ENCODE measurements around the gene ACYP1. TPM values are rescaled to one million over a fixed set of nuclear protein-coding genes. Genes with fewer than 3 reads are reported as not detected.

The ACYP1 gene
- total and polyA plus RNA-seq, 2 of the 13 experiments (the other 11 are each of a cell fraction or from before 2014, with no cell fraction given), result 9.7 to 22.4 TPM

DNA sequence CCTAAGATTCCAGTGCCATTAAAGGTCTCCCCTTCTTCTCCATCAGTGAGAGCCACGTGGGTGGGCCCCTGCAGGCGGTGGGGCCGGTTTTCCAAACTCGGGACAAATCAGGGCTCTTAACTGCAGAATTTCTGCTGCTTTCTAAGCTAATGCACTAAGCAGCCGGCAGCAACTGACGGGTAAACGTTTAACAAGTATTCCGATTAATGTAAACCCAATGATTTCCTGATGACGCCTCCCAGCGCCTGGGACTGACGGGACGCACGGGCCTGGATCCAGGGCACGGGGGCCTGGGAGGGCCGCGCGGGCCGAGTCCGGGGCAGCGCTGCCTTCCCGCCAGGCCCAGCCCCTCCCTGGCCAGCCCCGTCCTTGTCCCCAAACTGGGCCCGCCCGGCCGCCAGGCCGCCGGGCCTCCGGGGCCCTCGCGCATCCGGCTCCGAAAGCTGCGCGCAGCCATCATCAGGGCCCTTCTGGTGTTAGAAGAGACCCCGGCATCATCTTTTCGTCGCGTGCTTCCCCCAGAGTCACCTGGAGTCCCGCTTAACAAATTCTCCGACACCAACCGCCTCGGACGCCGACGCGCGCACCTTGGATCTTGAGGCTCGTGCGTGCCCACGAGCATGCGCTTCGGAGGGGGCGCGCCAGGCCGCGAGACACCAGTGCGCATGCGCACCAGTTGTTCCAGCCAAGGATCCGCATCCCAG, 12.8 kb downstream of the ACYP1 start, which contains the start of gene MLH3 (continued):
- TF ChIP-seq AGO1 (IDR thresholded peaks at IDR 0.05; ENCODE audit: low read depth, low read length, poor library complexity, severe bottlenecking) (peak; percentile 63), ZBTB7B (CRISPR knock-in tag; IDR thresholded peaks at IDR 0.05) (0 out of 2 replicates have a peak, but pooled peaks have one; percentile 24), CEBPG (CRISPR knock-in tag; IDR thresholded peaks at IDR 0.05) (peak; percentile 50; the same call in 1 of the 2 replicates), ONECUT2 (CRISPR knock-in tag; IDR thresholded peaks at IDR 0.05) (no peak), IKZF4 (CRISPR knock-in tag; IDR thresholded peaks at IDR 0.05; ENCODE audit: borderline replicate concordance, low read depth, not compliant biosample characterization) (no peak), NR1H2 (CRISPR knock-in tag; IDR thresholded peaks at IDR 0.05; ENCODE audit: borderline replicate concordance, low read depth) (no peak), ZSCAN9 (CRISPR knock-in tag; IDR thresholded peaks at IDR 0.05; ENCODE audit: borderline replicate concordance) (peak; percentile 50; the same call in 1 of the 2 replicates), PHF8 (CRISPR knock-in tag; IDR thresholded peaks at IDR 0.05) (peak; percentile 88), ZNF207 (IDR thresholded peaks at IDR 0.05; ENCODE audit: borderline replicate concordance) (no peak), ZNF761 (CRISPR knock-in tag; conservative IDR thresholded peaks at IDR 0.05) (no peak), ATRX (CRISPR knock-in tag; IDR thresholded peaks at IDR 0.05; ENCODE audit: borderline replicate concordance) (no peak), SP2 (CRISPR knock-in tag; IDR thresholded peaks at IDR 0.05) (no peak), NONO (IDR thresholded peaks at IDR 0.05) (no peak), NONO (CRISPR knock-in tag; conservative IDR thresholded peaks at IDR 0.05) (0 out of 2 replicates have a peak, but pooled peaks have one; percentile 43), ZNF552 (CRISPR knock-in tag; IDR thresholded peaks at IDR 0.05; ENCODE audit: borderline replicate concordance) (no peak), NCOA5 (CRISPR knock-in tag; IDR thresholded peaks at IDR 0.05) (no peak), ZFP41 (CRISPR knock-in tag; IDR thresholded peaks at IDR 0.05; ENCODE audit: borderline replicate concordance) (no peak), SP140L (CRISPR knock-in tag; IDR thresholded peaks at IDR 0.05; ENCODE audit: borderline replicate concordance) (0 out of 2 replicates have a peak, but pooled peaks have one; percentile 71)
- TF ChIP-seq, protein P1, sequence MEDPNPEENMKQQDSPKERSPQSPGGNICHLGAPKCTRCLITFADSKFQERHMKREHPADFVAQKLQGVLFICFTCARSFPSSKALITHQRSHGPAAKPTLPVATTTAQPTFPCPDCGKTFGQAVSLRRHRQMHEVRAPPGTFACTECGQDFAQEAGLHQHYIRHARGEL (CRISPR knock-in tag; IDR thresholded peaks at IDR 0.05), result no peak
- TF ChIP-seq, protein P2, sequence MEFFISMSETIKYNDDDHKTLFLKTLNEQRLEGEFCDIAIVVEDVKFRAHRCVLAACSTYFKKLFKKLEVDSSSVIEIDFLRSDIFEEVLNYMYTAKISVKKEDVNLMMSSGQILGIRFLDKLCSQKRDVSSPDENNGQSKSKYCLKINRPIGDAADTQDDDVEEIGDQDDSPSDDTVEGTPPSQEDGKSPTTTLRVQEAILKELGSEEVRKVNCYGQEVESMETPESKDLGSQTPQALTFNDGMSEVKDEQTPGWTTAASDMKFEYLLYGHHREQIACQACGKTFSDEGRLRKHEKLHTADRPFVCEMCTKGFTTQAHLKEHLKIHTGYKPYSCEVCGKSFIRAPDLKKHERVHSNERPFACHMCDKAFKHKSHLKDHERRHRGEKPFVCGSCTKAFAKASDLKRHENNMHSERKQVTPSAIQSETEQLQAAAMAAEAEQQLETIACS (CRISPR knock-in tag; IDR thresholded peaks at IDR 0.05), result peak; percentile 97
- TF ChIP-seq, protein P3, sequence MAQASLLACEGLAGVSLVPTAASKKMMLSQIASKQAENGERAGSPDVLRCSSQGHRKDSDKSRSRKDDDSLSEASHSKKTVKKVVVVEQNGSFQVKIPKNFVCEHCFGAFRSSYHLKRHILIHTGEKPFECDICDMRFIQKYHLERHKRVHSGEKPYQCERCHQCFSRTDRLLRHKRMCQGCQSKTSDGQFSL (CRISPR knock-in tag; IDR thresholded peaks at IDR 0.05), result no peak
- TF ChIP-seq, protein P4, sequence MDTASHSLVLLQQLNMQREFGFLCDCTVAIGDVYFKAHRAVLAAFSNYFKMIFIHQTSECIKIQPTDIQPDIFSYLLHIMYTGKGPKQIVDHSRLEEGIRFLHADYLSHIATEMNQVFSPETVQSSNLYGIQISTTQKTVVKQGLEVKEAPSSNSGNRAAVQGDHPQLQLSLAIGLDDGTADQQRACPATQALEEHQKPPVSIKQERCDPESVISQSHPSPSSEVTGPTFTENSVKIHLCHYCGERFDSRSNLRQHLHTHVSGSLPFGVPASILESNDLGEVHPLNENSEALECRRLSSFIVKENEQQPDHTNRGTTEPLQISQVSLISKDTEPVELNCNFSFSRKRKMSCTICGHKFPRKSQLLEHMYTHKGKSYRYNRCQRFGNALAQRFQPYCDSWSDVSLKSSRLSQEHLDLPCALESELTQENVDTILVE (CRISPR knock-in tag; IDR thresholded peaks at IDR 0.05), result no peak; the same call in 1 of the 2 replicates
- TF ChIP-seq, protein P5, sequence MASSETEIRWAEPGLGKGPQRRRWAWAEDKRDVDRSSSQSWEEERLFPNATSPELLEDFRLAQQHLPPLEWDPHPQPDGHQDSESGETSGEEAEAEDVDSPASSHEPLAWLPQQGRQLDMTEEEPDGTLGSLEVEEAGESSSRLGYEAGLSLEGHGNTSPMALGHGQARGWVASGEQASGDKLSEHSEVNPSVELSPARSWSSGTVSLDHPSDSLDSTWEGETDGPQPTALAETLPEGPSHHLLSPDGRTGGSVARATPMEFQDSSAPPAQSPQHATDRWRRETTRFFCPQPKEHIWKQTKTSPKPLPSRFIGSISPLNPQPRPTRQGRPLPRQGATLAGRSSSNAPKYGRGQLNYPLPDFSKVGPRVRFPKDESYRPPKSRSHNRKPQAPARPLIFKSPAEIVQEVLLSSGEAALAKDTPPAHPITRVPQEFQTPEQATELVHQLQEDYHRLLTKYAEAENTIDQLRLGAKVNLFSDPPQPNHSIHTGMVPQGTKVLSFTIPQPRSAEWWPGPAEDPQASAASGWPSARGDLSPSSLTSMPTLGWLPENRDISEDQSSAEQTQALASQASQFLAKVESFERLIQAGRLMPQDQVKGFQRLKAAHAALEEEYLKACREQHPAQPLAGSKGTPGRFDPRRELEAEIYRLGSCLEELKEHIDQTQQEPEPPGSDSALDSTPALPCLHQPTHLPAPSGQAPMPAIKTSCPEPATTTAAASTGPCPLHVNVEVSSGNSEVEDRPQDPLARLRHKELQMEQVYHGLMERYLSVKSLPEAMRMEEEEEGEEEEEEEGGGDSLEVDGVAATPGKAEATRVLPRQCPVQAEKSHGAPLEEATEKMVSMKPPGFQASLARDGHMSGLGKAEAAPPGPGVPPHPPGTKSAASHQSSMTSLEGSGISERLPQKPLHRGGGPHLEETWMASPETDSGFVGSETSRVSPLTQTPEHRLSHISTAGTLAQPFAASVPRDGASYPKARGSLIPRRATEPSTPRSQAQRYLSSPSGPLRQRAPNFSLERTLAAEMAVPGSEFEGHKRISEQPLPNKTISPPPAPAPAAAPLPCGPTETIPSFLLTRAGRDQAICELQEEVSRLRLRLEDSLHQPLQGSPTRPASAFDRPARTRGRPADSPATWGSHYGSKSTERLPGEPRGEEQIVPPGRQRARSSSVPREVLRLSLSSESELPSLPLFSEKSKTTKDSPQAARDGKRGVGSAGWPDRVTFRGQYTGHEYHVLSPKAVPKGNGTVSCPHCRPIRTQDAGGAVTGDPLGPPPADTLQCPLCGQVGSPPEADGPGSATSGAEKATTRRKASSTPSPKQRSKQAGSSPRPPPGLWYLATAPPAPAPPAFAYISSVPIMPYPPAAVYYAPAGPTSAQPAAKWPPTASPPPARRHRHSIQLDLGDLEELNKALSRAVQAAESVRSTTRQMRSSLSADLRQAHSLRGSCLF (CRISPR knock-in tag; IDR thresholded peaks at IDR 0.05; ENCODE audit: borderline replicate concordance), result no peak

Measured in HepG2 (cell line).